ENCODE measurements around the gene FOXN3. TPM values are rescaled to one million over a fixed set of nuclear protein-coding genes. Genes with fewer than 3 reads are reported as not detected.

Gene FOXN3
- total RNA-seq, 2 experiments from 2014 or later: 124 to 127 TPM

GRCh38 chr14:89209558-89209957, 207.5 kb downstream of the FOXN3 start:
- ChIA-PET CTCF (no interaction called here), POLR2A (no interaction called here)
- H3K27me3 ChIP-seq (ENCODE audit: control insufficient read depth in 1 of 2, insufficient read depth in 2 of 2, low read length in 2 of 2): no peaks in the 10 kb centered on the region
- TF ChIP-seq CTCF (IDR thresholded peaks at IDR 0.05): no peak
- peaks cover 51% of the 10 kb centered on the region for H3K36me3 Mint-ChIP-seq (ENCODE audit: low read depth)
- H3K4me1 ChIP-seq (ENCODE audit: insufficient read depth, low read length): peaks cover 9% of the 10 kb centered on the region
- no peak for DNase-seq
- peaks cover 36% of the 10 kb centered on the region for H3K4me1 Mint-ChIP-seq (ENCODE audit: low read depth)
- H3K4me3 ChIP-seq (ENCODE audit: low read length): no peak overlapping the region
- H3K27ac ChIP-seq (ENCODE audit: low read depth in 1 of 2, low read length in 2 of 2): no peak overlapping the region
- no peak overlapping the region for H3K27ac Mint-ChIP-seq
- no peaks in the 10 kb centered on the region for H3K36me3 ChIP-seq (ENCODE audit: insufficient read depth, low read length)
- no peaks in the 10 kb centered on the region for H3K27me3 Mint-ChIP-seq
- intact Hi-C loops (cut with DNase I, micrococcal nuclease): no loop called here
- H3K9me3 Mint-ChIP-seq: no peaks in the 10 kb centered on the region
- H3K4me3 Mint-ChIP-seq: no peak overlapping the region
- peaks cover 0 to 3% of the 10 kb centered on the region in 2 experiments for H3K9me3 ChIP-seq (ENCODE audit: control insufficient read depth in 1 of 2, insufficient read depth in 1 of 2, low read length in 2 of 2)
- ATAC-seq (ENCODE audit: poor library complexity): no peak

GRCh38 chr14:89207925-89208328, 209.1 kb downstream of the FOXN3 start:
- no peaks in the 10 kb centered on the region for H3K36me3 ChIP-seq (ENCODE audit: insufficient read depth, low read length)
- ATAC-seq (ENCODE audit: poor library complexity) (no peak), DNase-seq (no peak)
- peaks cover 0 to 3% of the 10 kb centered on the region in 2 experiments for H3K9me3 ChIP-seq (ENCODE audit: control insufficient read depth in 1 of 2, insufficient read depth in 1 of 2, low read length in 2 of 2)
- no peak overlapping the region for H3K4me3 ChIP-seq (ENCODE audit: low read length)
- no peaks in the 10 kb centered on the region for H3K27me3 ChIP-seq (ENCODE audit: control insufficient read depth in 1 of 2, insufficient read depth in 2 of 2, low read length in 2 of 2)
- peaks cover 46% of the 10 kb centered on the region for H3K36me3 Mint-ChIP-seq (ENCODE audit: low read depth)
- H3K4me1 ChIP-seq (ENCODE audit: insufficient read depth, low read length): peaks cover 18% of the 10 kb centered on the region
- ChIA-PET CTCF (no interaction called here), POLR2A (no interaction called here)
- H3K27me3 Mint-ChIP-seq: no peaks in the 10 kb centered on the region
- intact Hi-C loops (cut with DNase I, micrococcal nuclease): no loop called here
- H3K27ac ChIP-seq (ENCODE audit: low read depth in 1 of 2, low read length in 2 of 2): no peak overlapping the region
- no peak overlapping the region for H3K27ac Mint-ChIP-seq
- no peak overlapping the region for H3K4me3 Mint-ChIP-seq
- TF ChIP-seq CTCF (IDR thresholded peaks at IDR 0.05): no peak
- H3K9me3 Mint-ChIP-seq: no peaks in the 10 kb centered on the region
- peaks cover 53% of the 10 kb centered on the region for H3K4me1 Mint-ChIP-seq (ENCODE audit: low read depth)

GRCh38 chr14:89206389-89207031, 210.5 kb downstream of the FOXN3 start:
- peaks cover 67% of the 10 kb centered on the region for H3K4me1 Mint-ChIP-seq (ENCODE audit: low read depth)
- Histone ChIP-seq H3K27ac (ENCODE audit: low read depth in 1 of 2, low read length in 2 of 2) (no peak overlapping the region), H3K27me3 (ENCODE audit: control insufficient read depth in 1 of 2, insufficient read depth in 2 of 2, low read length in 2 of 2) (no peaks in the 10 kb centered on the region), H3K4me1 (ENCODE audit: insufficient read depth, low read length) (peaks cover 28% of the 10 kb centered on the region), H3K4me3 (ENCODE audit: low read length) (no peak overlapping the region), H3K9me3 (ENCODE audit: control insufficient read depth in 1 of 2, insufficient read depth in 1 of 2, low read length in 2 of 2) (peaks cover 0 to 3% of the 10 kb centered on the region in 2 experiments), H3K36me3 (ENCODE audit: insufficient read depth, low read length) (no peaks in the 10 kb centered on the region)
- no peak for ATAC-seq (ENCODE audit: poor library complexity)
- POLR2A ChIA-PET: no interaction called here
- H3K4me3 Mint-ChIP-seq: no peak overlapping the region
- intact Hi-C loops (cut with DNase I, micrococcal nuclease): no loop called here
- no peak for TF ChIP-seq CTCF (IDR thresholded peaks at IDR 0.05)
- no peaks in the 10 kb centered on the region for H3K27me3 Mint-ChIP-seq
- no peak overlapping the region for H3K27ac Mint-ChIP-seq
- no peaks in the 10 kb centered on the region for H3K9me3 Mint-ChIP-seq
- no peak for DNase-seq
- CTCF ChIA-PET: no interaction called here
- peaks cover 53% of the 10 kb centered on the region for H3K36me3 Mint-ChIP-seq (ENCODE audit: low read depth)
